Measurements from ENCODE around the gene MRC2.
"Not testable (repeated sequence)": the region's sequence is repeated elsewhere in the genome, so short reads cannot be mapped to it uniquely, and the experiment has no call there.

The MRC2 gene

GRCh38 chr17:62687997-62688396 is 60.5 kb downstream of the MRC2 start:
- in situ Hi-C loops (cut with MboI; ENCODE audit: low pct_unique_long_range_greater_than_20kb, low sequenced_read_pairs, unreplicated experiment): no loop called here
- TF ChIP-seq, protein P1, sequence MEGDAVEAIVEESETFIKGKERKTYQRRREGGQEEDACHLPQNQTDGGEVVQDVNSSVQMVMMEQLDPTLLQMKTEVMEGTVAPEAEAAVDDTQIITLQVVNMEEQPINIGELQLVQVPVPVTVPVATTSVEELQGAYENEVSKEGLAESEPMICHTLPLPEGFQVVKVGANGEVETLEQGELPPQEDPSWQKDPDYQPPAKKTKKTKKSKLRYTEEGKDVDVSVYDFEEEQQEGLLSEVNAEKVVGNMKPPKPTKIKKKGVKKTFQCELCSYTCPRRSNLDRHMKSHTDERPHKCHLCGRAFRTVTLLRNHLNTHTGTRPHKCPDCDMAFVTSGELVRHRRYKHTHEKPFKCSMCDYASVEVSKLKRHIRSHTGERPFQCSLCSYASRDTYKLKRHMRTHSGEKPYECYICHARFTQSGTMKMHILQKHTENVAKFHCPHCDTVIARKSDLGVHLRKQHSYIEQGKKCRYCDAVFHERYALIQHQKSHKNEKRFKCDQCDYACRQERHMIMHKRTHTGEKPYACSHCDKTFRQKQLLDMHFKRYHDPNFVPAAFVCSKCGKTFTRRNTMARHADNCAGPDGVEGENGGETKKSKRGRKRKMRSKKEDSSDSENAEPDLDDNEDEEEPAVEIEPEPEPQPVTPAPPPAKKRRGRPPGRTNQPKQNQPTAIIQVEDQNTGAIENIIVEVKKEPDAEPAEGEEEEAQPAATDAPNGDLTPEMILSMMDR (IDR thresholded peaks at IDR 0.05; ENCODE audit: extremely low read depth, insufficient read depth, missing control alignments): no peak
- DNase-seq (ENCODE audit: low spot score): no peak

- TF ChIP-seq, protein P1 (IDR thresholded peaks at IDR 0.05; ENCODE audit: extremely low read depth, insufficient read depth, missing control alignments): no peak
- no peak for DNase-seq (ENCODE audit: low spot score)
- in situ Hi-C loops (cut with MboI; ENCODE audit: low pct_unique_long_range_greater_than_20kb, low sequenced_read_pairs, unreplicated experiment): no loop called here
Measured at GRCh38 chr17:62688398-62689160, 61.1 kb downstream of the MRC2 start.

DNA sequence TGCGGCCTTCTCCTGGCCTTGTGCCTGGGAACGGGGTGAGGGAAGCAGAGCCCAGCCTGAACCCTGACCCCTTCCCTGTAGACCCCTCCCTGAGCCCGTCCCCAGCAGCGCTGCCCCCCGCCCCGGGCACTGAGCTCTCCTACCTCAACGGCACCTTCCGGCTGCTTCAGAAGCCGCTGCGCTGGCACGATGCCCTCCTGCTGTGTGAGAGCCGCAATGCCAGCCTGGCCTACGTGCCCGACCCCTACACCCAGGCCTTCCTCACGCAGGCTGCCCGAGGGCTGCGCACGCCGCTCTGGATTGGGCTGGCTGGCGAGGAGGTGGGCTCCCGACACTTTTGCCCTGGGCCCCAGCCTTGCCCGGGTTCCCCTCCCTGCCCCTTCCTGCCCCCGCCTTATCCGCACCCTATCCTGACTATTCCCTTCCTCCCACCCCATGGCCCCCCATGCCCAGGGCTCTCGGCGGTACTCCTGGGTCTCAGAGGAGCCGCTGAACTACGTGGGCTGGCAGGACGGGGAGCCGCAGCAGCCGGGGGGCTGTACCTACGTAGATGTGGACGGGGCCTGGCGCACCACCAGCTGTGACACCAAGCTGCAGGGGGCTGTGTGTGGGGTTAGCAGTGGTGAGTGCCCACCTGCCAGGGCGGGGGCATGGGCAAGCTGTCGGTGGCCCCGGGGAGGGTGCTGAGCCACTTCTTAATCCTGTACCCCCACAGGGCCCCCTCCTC is 62.1 kb downstream of the MRC2 start:
- DNase-seq (ENCODE audit: low spot score): no peak
- TF ChIP-seq, protein P1 (IDR thresholded peaks at IDR 0.05; ENCODE audit: extremely low read depth, insufficient read depth, missing control alignments): no peak
- in situ Hi-C loops (cut with MboI; ENCODE audit: low pct_unique_long_range_greater_than_20kb, low sequenced_read_pairs, unreplicated experiment): no loop called here

DNA sequence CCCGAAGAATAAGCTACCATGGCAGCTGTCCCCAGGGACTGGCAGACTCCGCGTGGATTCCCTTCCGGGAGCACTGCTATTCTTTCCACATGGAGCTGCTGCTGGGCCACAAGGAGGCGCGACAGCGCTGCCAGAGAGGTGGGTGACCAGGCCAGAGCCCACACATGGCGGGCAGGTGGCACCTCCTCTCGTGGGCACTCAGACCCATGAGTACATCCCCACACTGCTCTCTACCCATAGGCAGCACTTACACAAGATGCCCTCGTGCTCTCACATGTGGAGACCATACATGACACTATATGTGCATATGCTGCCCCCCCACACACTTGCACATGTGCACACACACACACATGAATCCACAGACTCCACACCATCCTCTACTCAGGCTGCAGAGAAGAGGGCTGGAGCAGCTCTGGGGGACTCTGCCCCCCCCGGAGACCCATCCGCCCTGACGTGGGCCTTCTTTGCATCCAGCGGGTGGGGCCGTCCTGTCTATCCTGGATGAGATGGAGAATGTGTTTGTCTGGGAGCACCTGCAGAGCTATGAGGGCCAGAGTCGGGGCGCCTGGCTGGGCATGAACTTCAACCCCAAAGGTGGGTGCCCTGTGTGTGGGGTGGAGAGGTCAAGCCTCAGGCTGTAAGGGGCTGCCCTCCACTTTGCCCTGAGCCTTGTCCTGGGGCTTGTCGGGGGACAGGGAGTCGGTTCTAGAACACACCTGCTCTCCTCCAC is 62.9 kb downstream of the MRC2 start:
- no peak for DNase-seq (ENCODE audit: low spot score)
- TF ChIP-seq, protein P1 (IDR thresholded peaks at IDR 0.05; ENCODE audit: extremely low read depth, insufficient read depth, missing control alignments): no peak
- in situ Hi-C loops (cut with MboI; ENCODE audit: low pct_unique_long_range_greater_than_20kb, low sequenced_read_pairs, unreplicated experiment): no loop called here

DNA sequence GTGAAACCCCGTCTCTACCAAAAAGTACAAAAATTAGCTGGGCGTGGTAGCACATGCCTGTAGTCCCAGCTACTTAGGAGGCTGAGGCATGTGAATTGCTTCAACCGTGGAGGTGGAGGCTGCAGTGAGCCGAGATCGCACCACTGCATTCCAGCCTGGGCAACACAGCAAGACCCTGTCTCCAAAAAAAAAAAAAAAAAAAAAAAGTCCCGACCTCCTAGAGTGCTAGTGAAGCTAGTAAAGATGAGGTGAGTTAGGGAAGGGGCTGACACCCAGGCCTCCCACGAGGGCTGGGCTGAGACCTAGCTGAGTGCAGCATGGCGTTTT is 64.1 kb downstream of the MRC2 start:
- DNase-seq (ENCODE audit: low spot score); in situ Hi-C loops (cut with MboI; ENCODE audit: low pct_unique_long_range_greater_than_20kb, low sequenced_read_pairs, unreplicated experiment): not testable (repeated sequence)

DNA sequence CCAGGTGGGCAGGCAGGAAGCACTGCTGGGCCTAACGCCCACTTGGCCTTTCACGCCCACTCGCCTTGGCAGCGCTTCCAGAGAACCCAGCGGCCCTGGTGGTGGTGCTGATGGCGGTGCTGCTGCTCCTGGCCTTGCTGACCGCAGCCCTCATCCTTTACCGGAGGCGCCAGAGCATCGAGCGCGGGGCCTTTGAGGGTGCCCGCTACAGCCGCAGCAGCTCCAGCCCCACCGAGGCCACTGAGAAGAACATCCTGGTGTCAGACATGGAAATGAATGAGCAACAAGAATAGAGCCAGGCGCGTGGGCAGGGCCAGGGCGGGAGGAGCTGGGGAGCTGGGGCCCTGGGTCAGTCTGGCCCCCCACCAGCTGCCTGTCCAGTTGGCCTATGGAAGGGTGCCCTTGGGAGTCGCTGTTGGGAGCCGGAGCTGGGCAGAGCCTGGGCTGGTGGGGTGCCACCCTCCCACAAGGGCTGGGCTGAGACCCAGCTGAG is 64.7 kb downstream of the MRC2 start:
- TF ChIP-seq, protein P1 (IDR thresholded peaks at IDR 0.05; ENCODE audit: extremely low read depth, insufficient read depth, missing control alignments): no peak
- in situ Hi-C loops (cut with MboI; ENCODE audit: low pct_unique_long_range_greater_than_20kb, low sequenced_read_pairs, unreplicated experiment): no loop called here
- no peak for DNase-seq (ENCODE audit: low spot score)
